NCI-H748 (cell line): Measurements from ENCODE around the gene FRMD4A.

ENCODE experiments used
- DNase-seq: peaks from one replicate; lab custom pipeline; 2025; ENCODE audit not compliant: unreplicated experiment; lab: John Stamatoyannopoulos, UW

FRMD4A gene

DNA sequence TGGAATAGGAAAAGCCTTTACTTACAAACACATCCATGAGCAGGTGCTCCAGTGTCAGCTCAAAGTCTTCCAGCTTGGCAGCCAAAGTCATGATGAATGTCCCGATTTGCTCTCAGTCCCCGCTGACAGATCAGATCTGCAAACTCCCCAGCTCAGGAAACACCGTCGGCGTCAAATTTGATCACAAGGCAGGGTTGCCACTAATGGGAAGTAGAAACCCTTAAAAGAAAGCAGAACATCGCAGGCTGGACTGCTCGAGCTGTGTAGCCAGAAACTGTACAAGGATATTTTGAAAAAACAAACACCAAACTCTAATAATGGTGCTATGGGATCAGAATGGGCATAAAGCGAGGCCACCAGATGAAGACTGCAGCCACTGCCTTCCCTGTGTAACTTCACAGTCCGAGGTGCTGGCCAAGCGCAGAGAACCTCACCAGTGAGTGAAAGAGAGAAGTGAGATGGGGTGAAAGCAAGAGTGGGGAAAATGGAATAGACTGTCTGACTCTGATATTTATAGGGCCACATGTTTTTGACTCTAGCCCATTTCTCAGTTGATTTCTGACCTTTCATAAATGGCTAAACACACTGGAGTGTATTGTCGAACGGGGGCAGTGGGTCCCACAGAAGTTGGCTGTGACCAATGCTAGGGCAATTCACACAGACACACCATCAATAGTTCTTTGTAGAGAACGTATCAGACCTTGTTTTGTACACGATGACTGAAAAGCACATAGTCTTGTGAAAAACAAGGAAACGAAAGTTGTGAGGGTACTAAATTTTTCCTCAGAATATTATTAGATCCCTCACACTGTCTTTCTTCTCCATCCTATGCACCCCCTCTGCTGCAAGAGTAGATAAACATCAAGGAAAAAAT lies 306.2 kb downstream of the FRMD4A start:
- no peak for DNase-seq

DNA sequence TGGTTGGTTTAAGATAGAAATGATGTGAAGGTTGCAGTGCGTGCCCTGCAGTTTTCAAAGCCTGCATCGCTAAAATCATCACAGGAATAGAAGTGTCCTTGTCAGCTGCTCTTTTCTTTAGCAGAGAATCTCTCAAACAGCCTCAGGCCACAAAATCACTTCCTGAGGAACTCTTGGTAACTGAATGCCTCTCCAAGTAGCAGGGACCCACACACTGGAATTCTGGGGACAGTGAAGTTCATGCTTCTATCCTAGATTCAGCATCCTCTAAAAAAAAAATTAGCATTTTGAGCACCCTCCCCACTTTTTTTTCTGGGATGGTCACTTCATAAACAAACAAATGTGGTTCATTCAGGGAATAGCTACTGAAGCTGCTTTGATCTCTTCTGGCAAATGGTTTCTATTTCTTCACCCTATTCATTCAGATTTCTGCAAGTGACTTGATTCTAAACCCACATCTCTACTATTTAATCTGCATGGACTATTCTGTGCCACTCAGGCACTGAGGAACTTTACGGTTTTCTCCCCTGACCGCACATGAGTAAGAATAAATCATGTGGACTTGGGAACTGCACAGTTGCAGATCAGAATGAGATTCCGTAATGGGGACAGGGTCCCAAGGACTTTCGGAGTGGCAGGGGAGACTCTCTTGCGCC lies 306.9 kb downstream of the FRMD4A start:
- no peak for DNase-seq

DNA sequence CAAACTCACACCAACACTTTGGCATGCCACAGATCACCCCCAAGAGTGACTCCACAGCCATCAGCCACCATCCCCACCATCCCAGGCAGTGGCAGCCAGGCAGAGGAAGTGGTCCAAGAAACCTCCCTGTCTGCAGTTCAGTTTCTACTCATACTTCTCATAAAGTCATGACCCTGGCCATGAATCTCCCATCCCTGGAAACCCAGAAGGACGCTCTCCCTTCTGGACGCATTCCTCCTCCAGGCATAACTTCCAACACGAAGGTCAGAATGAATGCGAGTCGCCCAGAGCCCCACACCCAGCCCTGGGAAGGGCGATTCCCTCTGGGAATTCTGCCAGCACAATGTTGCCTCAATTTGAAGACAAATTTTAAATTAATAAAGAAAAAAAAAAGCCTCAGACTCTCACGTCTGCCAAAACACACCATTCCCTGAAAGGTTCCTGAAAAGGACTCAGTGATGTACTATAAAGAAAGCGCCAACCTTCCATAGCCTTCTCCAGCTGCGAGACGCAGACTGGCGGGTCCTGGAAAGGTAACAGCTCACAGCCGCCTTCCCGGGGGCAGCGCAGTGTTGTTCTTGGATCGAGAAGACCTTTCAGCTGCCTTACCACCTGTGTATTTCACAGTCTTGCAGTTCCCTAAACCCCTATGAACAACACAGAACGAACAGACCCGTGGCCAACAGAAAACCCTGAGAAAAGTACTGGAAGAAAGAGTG lies 307.6 kb downstream of the FRMD4A start:
- no peak for DNase-seq

DNA sequence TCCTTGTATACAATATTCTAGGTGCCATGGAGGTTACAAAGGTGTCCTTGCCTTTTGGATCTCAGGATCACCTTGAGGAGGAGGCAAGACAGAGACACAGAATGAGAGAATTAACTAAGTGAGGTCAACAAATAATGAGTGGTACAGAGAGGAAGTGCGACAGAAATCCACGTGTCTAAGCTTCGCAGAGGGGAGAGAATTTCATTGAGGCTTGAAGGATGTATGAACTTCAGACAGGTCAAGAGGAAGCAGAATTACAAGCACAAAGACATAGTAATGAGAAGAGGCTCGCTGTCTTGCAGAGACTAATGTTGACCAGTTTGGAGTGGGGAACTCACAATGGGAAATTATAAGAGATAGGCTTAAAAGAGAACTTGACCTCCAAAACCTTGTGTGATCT lies 308.7 kb downstream of the FRMD4A start:
- DNase-seq: no peak

DNA sequence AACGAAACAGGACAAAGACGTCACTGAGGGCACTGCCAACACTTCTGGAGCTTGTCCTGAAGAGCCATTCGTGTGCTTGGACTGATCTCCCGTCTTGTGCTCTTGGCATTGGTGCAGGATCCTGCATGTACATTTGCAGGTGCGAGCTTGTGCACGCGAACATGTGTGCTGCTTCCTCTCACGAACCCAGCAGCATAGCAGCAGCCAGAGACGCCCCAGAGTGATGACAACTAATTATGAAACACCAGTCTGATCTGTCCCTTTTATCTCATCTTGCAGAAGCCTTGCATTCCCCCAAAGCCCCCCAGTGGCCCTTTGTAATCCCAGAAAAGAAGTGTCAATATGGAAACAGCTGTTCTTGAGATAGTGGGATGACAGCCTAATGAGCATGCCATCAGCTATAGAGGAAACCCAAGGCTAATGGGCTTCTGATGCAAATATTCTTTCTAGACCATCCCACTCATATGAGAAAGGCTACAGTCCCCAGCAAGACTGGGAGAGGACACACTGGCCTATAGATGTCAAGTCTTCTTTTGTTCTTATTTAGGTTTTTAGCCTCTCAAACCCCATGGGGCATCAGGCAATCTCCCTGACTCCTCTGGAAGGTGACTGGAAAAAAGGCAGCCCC lies 310.6 kb downstream of the FRMD4A start:
- no peak for DNase-seq

DNA sequence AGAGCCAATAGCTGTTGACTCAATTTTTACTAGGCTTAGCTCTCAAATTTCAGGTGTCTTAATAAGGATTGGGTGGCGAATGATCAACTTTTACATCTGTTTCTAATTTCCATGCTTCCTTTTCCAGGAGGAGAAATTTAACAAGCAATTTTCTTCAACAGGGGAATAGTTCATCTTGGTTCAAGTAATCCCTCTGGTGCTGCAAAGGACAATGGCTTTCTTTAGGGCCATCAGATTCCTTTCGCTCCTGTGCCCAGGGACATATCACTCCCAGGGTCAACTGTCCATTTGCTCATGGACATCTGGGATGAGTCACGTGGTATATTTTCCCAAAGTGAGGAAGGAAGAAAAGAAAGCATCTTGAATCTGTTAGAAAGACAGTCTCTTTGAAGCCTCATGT lies 313.3 kb downstream of the FRMD4A start:
- DNase-seq: no peak

DNA sequence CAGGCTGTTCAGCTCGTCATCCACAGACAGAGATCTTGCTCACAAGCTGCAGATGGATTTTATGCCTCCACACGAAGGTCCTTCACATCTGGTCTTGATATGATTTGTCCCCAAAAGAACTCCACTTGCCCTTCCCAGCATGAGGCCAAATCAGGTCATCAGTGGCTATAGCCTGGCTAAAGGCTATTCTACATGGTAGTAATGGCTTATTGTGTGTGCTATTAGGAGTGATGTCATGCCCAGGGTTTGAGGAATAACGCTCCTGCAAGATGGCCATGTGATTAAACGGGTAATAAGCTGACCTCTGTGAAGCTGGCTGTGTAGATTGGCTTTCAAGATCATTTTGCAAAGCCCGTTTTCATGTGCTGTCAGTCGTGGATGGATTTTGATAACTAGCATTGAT lies 313.8 kb downstream of the FRMD4A start:
- DNase-seq: no peak

DNA sequence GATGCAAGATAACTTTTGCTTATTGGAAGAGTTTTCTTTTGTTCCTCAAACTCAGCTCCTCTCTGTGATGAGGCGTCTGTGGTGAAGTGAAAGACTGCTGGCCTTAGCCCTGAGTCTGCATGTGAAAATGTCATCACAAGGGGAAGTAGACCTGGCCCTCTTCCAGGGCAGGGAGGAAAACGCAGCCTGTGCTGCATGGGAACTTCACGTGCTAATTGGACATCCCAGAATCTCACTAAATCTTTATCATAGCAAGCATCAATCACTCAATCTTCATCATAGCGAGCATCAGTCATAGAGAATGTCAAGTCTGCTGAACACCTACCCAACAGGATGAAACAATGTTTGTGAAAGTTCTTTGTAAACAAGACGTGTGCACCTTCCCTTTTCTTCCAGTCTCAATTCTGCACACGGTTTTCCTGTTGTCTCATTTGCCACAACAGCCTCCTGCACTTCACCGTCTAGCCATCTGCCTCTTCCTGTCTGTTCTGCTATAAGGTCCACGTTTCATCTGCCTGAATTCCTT lies 314.6 kb downstream of the FRMD4A start:
- DNase-seq: no peak

DNA sequence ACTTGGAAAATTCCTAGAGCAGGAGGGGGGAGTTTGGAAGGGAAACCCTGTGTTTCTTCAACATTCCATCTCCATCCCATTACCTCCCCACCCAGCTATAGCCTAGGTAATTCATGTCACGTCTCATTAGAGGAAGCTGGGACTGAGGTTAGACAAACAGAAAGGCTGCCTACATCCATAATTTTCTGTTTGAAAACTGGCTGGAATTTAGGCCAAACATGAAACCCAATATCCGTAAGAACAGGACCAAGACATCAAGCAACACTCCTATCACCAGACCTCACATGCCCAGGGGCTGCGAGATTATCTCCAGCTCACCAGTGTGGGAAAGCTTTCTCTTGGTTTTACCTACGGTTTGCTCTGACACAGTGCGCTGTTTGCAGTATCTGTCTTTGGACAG lies 316.3 kb downstream of the FRMD4A start:
- DNase-seq: no peak

DNA sequence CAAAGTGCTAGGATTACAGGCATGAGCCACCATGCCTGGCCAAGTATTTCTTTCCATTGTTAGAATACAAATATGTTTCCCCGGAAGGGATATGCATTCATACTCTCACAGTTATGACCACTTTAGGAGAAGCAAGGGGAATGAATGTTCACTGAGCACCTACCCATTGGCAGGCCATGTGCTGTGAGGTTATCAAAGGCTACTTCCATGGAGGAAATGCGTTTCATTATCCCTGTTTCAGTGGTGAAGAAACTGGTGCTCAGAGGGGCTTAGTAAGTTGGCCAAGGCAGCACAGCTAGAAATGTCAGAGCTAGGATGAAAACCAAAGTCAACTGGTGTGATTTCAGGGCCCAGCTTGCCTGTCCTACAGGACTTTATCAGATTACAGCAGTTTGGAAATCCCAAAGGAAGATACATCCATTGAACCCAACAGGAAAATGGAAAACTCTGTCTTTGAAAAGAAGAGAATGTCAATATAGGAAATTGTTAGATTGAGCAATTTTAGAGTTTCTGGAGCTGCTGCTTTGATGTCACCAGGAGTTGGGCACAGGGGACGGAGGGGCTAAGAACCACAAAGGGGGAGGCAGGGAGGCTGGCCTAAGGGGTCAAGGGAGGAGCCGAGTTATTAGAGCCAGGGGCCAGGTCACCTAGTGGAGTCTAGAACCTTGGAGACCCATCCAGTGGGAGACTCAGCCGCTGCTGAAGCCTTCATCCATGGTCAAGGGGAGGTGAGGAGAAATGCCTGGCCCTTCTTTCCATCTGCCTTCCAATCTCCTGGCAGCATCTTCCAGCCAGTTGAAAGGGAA lies 319.8 kb downstream of the FRMD4A start:
- DNase-seq: no peak

DNA sequence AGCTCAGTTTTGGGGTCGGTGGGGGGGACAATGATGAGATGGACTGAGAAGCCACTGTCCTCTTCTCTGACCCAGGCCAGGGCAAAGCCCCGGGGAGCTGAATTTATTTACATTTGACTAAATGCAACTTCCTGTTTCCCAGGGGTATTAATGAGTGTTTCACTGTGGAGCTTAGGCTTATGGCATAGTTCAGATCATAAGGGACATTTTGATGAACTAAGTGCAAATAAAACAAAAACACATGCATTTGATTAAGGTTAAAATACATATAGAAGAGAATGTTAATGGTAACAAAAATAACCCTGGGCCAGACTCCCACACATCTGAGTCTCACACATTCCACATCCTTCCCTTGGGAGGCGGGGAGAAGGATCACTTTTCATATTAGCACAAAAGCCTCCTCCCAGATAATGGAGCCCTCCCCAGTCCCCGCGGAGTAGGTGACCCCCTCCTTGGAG lies 320.6 kb downstream of the FRMD4A start:
- peak; percentile 13 for DNase-seq

DNA sequence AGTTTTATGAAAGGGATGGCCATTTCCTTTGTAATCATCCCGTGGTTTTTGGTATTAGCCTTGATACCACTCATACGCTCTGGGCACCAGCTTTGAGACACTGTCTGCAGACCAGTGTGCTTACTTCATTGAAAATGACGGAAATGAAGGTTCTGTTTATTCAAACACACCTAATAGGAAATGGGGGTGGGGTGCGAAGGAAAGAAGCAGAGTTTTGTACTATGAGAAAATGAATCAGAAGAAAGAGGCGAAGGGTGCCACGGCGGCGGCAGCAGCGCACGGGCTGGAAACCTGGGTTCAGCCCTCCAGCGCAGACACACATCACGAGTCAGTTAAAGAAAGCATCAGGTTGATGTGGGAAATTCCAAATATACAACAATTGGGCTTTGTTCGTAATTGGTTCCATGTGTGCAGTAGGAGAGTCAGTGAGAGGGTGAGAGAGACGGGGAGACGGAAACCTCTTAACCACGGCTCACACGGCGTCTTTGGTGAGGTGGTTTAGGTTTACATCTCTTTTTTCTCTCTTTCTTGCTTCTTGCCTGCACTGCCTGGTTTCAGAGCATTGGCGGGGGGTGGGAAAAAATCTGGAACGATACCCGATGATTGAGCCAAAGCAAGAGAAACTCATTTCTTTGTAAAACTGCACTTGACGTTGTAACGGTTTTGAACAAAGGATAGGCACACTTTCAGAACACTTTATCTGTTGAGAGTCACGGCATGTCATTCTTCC lies 321.2 kb downstream of the FRMD4A start:
- DNase-seq: peak; percentile 54

DNA sequence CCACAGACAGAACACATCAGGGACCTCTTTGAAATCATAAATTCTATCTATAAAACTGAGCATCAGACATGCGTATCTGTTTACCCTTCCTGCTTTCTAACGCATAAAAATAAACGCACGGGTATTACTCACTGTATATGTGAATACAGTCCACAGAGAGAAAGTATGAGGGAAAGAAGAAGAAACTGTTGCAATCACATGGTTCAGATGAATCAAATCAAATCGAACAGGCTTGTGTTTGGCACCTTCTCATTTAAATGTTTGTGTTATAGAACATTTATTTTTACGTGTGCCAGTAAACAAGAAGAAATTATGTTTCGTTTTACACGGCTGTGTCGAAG lies 322.0 kb downstream of the FRMD4A start:
- DNase-seq: no peak

DNA sequence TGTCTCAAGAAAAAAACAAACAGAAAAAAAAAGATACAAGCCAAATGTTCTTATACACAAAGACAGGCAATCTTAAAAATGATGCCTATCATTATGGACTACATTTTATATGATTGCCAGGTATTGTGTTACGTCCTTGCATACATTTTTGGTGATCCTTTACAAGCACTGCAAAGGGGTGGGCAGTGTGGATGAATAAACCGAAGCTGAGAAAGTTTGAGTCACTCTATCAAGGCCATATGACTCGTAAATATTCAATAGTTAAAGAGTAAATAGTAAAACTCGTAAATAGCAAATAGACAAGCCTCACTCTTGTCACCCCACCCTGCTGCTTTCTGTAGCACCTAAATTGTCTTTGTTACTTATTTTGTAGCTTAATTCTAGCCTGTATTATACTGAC lies 326.2 kb downstream of the FRMD4A start:
- no peak for DNase-seq

DNA sequence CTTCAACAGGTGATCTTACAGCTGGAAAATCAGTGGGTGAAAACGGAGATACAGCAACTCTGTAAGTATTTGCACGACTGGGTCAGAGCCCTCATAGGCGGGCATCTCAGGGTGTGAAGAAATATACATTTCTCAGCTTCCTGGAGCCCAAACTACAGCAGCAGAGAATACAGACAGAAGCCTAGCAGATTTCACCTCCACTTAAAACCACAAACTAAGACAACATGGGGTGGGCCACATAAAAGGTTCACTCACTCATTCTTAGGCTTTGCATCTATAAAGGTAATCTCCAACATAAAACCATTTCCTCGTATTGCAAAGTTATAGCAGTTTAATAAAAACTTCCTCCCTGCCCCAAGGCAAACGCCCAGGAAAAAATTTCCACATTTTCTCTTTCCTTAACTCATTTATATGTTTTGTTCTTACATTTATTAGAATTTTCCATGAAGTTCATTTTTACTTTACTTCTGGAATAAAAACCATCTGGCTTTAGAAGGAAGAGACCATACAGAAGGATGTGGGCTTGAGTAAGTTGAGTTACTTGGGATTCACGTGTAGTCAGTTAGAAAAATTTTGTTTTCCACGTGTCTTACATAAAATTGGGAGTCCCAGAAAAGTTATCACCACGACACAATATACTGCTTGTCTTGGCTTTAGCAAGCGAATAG lies 327.1 kb downstream of the FRMD4A start:
- no peak for DNase-seq

DNA sequence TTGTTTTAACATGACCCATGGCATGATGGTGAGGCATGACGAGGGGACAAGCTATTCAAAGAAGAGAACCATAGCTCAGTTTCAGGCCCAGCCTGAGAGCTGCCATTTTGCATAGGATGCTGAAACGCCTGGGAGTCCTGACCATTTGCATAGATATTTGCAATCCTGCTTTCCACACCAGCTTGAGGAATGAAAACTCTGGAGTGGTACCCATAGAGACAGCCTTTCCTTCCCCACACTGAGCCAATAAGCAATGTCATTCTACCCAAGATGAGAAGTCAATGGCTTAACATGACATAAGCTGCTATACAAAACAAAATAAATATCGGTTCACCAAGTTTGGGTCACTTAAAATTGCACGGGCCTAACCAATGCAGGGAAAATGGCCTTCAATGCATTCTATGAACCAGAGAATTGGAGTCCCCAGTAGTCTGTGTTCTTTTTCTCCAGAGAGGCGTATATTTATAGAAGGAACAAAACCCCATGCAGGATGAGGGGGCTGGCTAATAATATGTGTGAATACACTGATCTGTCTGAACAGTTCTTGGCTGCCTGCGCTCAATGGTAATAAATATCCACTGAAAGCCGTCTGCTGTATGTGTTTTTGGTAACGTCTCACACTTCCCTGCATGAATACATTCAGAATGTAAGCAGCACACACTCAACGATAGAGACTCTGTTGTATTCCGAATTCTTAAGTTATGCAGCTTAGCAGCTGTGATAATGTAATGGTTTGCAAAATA lies 329.3 kb downstream of the FRMD4A start:
- no peak for DNase-seq

DNA sequence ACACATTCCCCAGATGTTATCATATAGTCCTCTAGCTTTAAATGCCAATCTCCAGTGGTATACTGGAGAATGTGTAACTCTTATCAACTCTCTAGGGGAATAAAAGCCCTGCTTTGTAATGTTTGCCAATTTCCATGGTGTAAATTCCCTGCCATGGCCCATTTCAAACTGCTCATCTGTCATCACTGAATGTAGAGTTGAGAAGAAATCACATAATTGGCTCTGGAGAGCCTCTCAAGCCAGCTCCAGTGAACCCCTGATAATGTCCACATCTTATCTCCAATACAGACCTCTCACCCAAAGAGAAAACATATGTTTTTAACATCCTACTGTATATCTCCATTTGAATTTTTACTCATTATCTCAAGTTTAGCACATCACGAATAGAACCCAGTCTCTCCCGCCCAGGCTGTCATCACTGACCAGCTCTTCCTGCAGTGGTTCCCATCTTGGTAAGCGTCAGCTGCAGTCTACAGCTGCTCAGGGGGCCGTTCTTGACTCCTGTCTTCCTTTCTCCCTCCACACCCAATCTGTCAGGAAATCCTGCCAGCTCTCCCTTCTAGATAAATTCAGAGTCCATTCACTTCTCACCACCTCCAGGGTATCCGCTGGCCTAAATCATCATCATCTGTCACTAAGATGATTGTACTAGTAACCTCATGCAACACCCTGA lies 332.4 kb downstream of the FRMD4A start:
- DNase-seq: no peak

DNA sequence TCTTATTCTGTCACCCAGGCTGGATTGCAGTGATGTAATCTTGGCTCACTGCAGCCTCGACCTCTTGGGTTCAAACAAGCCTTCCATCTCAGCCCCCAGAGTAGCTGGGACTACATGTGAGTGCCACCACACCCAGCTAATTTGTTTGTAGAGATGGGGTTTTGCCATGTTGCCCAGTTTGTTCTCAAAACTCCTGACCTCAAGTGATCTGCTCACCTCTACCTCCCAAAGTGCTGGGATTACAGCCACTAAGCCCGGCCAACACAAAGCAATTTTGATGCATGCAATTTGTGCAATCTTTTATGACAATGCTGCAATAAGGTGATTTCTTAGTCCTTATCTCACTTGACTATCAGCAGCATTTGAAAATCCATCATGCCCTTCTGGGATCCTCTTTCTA lies 333.1 kb downstream of the FRMD4A start:
- DNase-seq: no peak
